ENCODE measurements around the gene AQP5.

The AQP5 gene

GRCh38 chr12:49960474-49961110 lies 1.1 kb upstream of the AQP5 start:
- H3K27ac Mint-ChIP-seq: peak overlapping the region; percentile 31
- H3K9me3 Mint-ChIP-seq: no peaks in the 10 kb centered on the region
- peak overlapping the region; percentile 11 to 18 for H3K4me3 Mint-ChIP-seq
- peaks cover 71 to 88% of the 10 kb centered on the region in 2 donors for H3K27me3 Mint-ChIP-seq
- peaks cover 12 to 21% of the 10 kb centered on the region in 2 donors for H3K4me1 Mint-ChIP-seq
- ATAC-seq (replicated peaks): no peak
- H3K36me3 Mint-ChIP-seq: no peaks in the 10 kb centered on the region
- no peak for DNase-seq

- Mint-ChIP-seq H3K36me3 (no peaks in the 10 kb centered on the region), H3K4me3 (peak overlapping the region; percentile 7 to 37), H3K27ac (no peak overlapping the region), H3K27me3 (peaks cover 78 to 87% of the 10 kb centered on the region in 2 donors), H3K4me1 (peaks cover 10 to 16% of the 10 kb centered on the region in 2 donors), H3K9me3 (no peaks in the 10 kb centered on the region)
- ATAC-seq (replicated peaks) (no peak), DNase-seq (no peak)
Observed at GRCh38 chr12:49961993-49962764, 507 bp downstream of the AQP5 start.

- Mint-ChIP-seq H3K27ac (no peak overlapping the region), H3K4me3 (no peak overlapping the region)
Observed at GRCh38 chr12:49962861-49963765, 1.4 kb downstream of the AQP5 start.

GRCh38 chr12:49963976-49964815 lies 2.5 kb downstream of the AQP5 start:
- H3K27me3 Mint-ChIP-seq: peaks cover 61 to 69% of the 10 kb centered on the region in 2 donors
- ATAC-seq (replicated peaks) (no peak), DNase-seq (no peak)
- no peaks in the 10 kb centered on the region for H3K9me3 Mint-ChIP-seq
- H3K36me3 Mint-ChIP-seq: no peaks in the 10 kb centered on the region
- no peak overlapping the region for H3K27ac Mint-ChIP-seq
- H3K4me3 Mint-ChIP-seq: no peak overlapping the region
- peaks cover 11 to 17% of the 10 kb centered on the region in 2 donors for H3K4me1 Mint-ChIP-seq

More at GRCh38 chr12:49962861-49963765, 1.4 kb downstream of the AQP5 start:
- no peaks in the 10 kb centered on the region for H3K9me3 Mint-ChIP-seq
- no peaks in the 10 kb centered on the region for H3K36me3 Mint-ChIP-seq
- DNase-seq: no peak
- H3K4me1 Mint-ChIP-seq: peaks cover 11 to 17% of the 10 kb centered on the region in 2 donors
- no peak for ATAC-seq (replicated peaks)
- H3K27me3 Mint-ChIP-seq: peaks cover 71 to 79% of the 10 kb centered on the region in 2 donors

GRCh38 chr12:49964849-49965624 lies 3.4 kb downstream of the AQP5 start:
- Mint-ChIP-seq H3K27ac (no peak overlapping the region), H3K4me1 (peaks cover 11 to 14% of the 10 kb centered on the region in 2 donors), H3K4me3 (no peak overlapping the region), H3K9me3 (no peaks in the 10 kb centered on the region), H3K36me3 (no peaks in the 10 kb centered on the region), H3K27me3 (peaks cover 52 to 60% of the 10 kb centered on the region in 2 donors)
- DNase-seq: no peak
- no peak for ATAC-seq (replicated peaks)

- H3K27ac Mint-ChIP-seq: no peak overlapping the region
- H3K27me3 Mint-ChIP-seq: peaks cover 44 to 53% of the 10 kb centered on the region in 2 donors
- DNase-seq: no peak
- no peak overlapping the region for H3K4me3 Mint-ChIP-seq
- no peaks in the 10 kb centered on the region for H3K9me3 Mint-ChIP-seq
- peaks cover 6 to 7% of the 10 kb centered on the region in 2 donors for H3K4me1 Mint-ChIP-seq
- H3K36me3 Mint-ChIP-seq: no peaks in the 10 kb centered on the region
- ATAC-seq (replicated peaks): no peak
Observed at GRCh38 chr12:49965836-49966235, 4.2 kb downstream of the AQP5 start.

- H3K27me3 Mint-ChIP-seq: peaks cover 44 to 51% of the 10 kb centered on the region in 2 donors
- H3K27ac Mint-ChIP-seq: no peak overlapping the region
- no peak overlapping the region for H3K4me3 Mint-ChIP-seq
- H3K4me1 Mint-ChIP-seq: peaks cover 6 to 7% of the 10 kb centered on the region in 2 donors
- DNase-seq (no peak), ATAC-seq (replicated peaks) (no peak)
- no peaks in the 10 kb centered on the region for H3K9me3 Mint-ChIP-seq
- H3K36me3 Mint-ChIP-seq: no peaks in the 10 kb centered on the region
Observed at GRCh38 chr12:49966511-49967041, 4.9 kb downstream of the AQP5 start.

- DNase-seq (peak; percentile 74), ATAC-seq (replicated peaks) (peak; percentile 88 to 90)
- Mint-ChIP-seq H3K36me3 (no peaks in the 10 kb centered on the region), H3K4me1 (peaks cover 6 to 7% of the 10 kb centered on the region in 2 donors), H3K9me3 (no peaks in the 10 kb centered on the region), H3K27me3 (peaks cover 40 to 47% of the 10 kb centered on the region in 2 donors), H3K4me3 (peak overlapping the region; percentile 71 to 75), H3K27ac (peak overlapping the region; percentile 70)
Observed at GRCh38 chr12:49967042-49967776, 5.5 kb downstream of the AQP5 start.

GRCh38 chr12:49967777-49968250 lies 6.1 kb downstream of the AQP5 start:
- Mint-ChIP-seq H3K4me3 (peak overlapping the region in 1 of 2 donors; percentile 75), H3K4me1 (peaks cover 4 to 7% of the 10 kb centered on the region in 2 donors), H3K27ac (no peak overlapping the region), H3K36me3 (no peaks in the 10 kb centered on the region), H3K27me3 (peaks cover 34 to 41% of the 10 kb centered on the region in 2 donors), H3K9me3 (no peaks in the 10 kb centered on the region)
- DNase-seq (no peak), ATAC-seq (replicated peaks) (peak in 1 of 2 donors; percentile 17)

GRCh38 chr12:49968471-49968870 lies 6.8 kb downstream of the AQP5 start:
- H3K36me3 Mint-ChIP-seq: no peaks in the 10 kb centered on the region
- no peaks in the 10 kb centered on the region for H3K9me3 Mint-ChIP-seq
- H3K27ac Mint-ChIP-seq: no peak overlapping the region
- DNase-seq: no peak
- peaks cover 29 to 34% of the 10 kb centered on the region in 2 donors for H3K27me3 Mint-ChIP-seq
- peaks cover 4 to 7% of the 10 kb centered on the region in 2 donors for H3K4me1 Mint-ChIP-seq
- ATAC-seq (replicated peaks): no peak
- H3K4me3 Mint-ChIP-seq: no peak overlapping the region

- no peak overlapping the region for H3K27ac Mint-ChIP-seq
- H3K27me3 Mint-ChIP-seq: peaks cover 25 to 29% of the 10 kb centered on the region in 2 donors
- no peak overlapping the region for H3K4me3 Mint-ChIP-seq
- no peaks in the 10 kb centered on the region for H3K9me3 Mint-ChIP-seq
- ATAC-seq (replicated peaks): no peak
- H3K36me3 Mint-ChIP-seq: no peaks in the 10 kb centered on the region
- H3K4me1 Mint-ChIP-seq: peaks cover 4 to 7% of the 10 kb centered on the region in 2 donors
- no peak for DNase-seq
Observed at GRCh38 chr12:49969027-49969426, 7.4 kb downstream of the AQP5 start.

All from stimulated activated naive B cell treated with anti-CD40 and anti-IgM and Interleukin-4, amounts not matched to agents 10 μg/mL and 1 μg/mL and 100 μg/mL, for 72 hours (primary cell).